Measurements from ENCODE around the gene DOC2A.
"Not testable (repeated sequence)": the region's sequence is repeated elsewhere in the genome, so short reads cannot be mapped to it uniquely, and the experiment has no call there.

The DOC2A gene

DNA sequence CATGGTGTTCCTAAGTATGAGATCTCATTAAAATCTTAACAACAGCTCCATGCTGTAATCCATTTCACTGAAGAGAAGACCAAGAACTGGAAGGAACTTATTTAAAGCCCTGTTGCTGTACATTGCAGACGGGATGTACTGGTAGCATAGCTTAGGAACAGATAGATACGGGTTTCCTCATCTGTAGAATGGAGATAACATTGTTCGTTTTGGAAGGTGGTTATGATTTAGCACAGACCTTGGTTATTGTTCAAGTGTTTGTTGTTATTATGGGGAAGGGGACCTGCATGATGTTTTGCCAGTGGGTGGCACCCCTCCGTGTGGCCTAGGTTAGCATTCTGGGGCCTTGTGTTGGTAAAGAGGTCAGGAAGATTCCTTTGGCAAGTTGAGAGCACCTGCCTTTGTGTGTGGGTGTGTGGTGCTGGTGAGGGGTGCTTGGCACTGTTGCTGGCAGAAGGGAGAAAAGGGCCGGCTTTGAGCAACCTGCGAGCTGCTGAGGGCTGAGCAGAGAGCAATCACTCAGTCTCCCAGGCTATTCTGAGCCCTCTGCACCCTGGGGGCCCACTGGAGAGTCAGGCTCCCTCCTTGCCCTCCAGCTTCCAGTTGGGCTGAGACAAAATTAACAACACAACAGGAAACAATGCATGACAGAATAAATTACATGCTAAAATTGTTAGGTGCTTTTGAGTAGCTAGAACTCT is 34.9 kb downstream of the DOC2A start:
- FAIRE-seq (no peak), DNase-seq (ENCODE audit: extremely low spot score, insufficient read length, low read depth) (no peak)

DNA sequence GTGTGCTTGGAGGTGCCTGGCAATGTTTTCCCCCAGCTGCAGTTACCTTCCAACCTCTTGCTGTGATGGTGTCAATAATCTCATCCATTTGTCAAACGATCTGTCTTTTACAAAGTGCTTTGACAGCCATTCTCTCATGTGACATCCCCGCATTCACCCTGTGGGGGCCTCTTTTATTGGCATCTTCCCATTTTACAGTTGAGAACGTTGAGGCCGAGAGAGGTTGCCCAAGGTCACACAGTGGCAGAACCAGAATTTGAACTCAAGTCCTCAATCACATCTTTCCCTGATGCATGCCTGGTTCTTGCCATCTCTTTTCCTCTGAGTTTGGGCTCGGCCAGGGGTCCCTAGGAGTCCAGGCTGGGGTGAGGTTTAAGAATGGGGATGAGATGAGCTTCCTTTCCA is 35.7 kb downstream of the DOC2A start:
- no peak for FAIRE-seq
- DNase-seq (ENCODE audit: extremely low spot score, insufficient read length, low read depth) = no peak

DNA sequence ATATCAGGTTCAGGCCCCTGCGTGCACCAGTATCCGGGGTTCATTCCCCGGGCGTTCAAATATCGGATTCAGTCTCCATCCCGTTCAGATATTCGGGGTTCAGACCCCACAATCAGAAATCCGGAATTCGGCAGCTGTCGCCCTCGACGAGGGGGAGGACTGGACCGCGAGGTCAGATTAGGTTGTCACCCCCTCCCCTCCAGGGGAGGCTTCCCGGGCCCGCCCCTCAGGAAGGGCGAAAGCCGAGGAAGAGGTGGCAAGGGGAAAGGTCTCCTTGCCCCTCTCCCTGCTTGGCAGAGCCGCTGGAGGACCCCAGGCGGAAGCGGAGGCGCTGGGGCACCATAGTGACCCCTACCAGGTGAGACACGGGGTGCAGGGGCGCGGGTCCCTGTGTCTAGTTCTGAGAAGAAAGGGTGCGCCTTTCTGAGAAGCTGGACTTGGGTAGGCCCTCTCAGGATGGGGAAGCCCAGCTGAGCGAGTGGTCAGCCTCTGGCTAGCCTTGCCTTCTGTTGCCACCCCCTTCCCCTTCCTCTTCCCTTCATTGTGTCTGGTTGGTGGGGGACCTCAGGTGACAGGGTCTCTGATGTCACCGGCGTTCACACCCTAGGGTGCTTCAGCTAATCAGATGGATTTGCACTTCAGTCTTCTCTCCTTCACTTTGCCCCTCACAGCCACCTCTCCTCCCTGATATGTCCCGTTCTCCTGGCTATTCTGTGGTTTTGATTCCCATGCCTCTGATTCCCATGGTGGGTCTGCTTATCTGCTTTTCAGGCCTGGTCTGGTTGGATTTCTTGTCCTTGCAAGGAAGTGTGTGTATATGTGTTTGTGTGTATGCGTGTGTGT is 36.3 kb downstream of the DOC2A start:
- FAIRE-seq (no peak), DNase-seq (ENCODE audit: extremely low spot score, insufficient read length, low read depth) (no peak)

DNA sequence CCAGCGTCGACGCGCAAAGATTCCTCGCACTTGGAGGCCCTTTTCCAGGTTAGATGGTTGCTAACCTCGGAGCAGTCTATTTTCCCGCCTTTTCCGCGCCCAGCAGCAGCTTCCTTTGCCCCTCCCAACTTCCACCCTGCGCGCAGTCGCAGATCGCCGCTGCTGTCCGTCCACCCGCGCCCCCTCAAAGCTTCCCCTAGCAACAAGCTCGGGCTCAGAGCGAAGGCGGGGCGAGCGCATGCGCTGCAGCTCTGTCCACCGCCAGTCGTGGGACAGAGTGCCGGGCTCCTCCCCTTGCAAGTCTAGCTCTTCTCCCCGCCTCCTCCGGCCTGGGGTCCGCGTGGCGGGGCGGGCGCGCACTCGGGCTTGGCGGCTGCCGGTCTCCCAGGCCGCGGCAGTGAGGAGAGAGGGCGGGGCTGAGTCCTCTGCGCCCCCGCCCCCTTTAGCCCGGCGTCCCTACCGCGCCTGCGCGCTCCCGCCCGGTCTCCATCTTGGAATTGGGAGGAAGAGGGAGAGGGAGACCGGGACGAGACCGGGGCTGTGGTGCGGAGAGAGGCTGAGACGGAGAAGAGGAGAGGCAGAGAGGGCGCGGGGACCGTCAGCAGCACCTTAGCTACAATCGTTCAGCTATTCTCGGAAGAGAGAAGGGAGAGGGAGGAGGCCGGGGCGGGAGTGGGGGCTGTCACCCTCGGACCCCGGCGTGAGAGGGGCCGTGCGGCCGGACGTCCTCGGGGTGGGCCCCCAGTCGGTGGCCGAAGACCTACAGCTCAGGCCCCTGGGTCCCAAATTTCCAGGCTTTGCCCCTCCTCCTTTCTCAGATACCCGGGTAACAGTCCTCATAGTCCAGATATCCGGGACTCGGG is 37.2 kb downstream of the DOC2A start, which contains the start of gene TAOK2:
TAOK2 (plus strand) TSS at position 485 of the 863 bp plus-strand sequence. CDS start 3,905 bp downstream, outside the sequence.
- peak; percentile 94 for FAIRE-seq
- DNase-seq (ENCODE audit: extremely low spot score, insufficient read length, low read depth) = peak; percentile 99

DNA sequence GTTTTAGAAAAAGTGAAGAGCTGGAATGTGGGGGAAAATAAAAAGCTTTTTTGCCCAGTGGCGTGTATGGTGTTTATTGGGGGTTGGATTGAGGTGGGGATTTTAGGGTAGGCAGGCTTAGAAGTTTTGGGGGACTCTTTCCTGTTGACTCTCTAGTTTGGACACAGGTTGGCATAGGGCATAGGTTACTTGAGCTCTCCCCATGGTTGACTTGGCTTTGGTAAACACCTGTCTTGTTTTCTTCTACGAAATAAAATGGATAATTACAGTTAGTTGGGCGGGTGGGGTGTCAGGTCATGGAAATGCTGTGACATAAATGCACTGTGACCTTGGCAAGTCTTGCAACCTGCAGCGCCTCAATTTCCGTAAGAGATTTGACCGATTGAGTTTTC is 37.8 kb downstream of the DOC2A start:
- no peak for DNase-seq (ENCODE audit: extremely low spot score, insufficient read length, low read depth)
- no peak for FAIRE-seq

DNA sequence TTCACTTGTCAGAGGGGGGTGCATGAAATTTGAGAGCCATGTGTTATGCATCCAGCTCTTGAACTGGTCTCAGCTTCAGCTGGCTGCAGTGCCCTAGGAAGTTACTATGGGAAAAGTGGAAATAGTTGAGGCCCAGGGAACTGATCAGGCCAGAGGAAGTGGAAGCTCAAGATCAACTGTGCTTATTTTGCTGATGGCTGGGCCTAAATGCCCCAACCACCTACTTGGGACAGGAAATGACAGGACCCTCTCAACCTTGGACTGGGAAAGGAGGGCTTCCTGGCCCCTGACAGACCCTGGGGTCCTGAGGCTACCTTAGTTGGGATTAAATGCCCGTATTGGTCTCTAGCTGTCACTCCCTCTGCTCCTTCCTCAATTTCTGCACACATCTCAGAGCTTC is 38.3 kb downstream of the DOC2A start:
- FAIRE-seq (no peak), DNase-seq (ENCODE audit: extremely low spot score, insufficient read length, low read depth) (no peak)

DNA sequence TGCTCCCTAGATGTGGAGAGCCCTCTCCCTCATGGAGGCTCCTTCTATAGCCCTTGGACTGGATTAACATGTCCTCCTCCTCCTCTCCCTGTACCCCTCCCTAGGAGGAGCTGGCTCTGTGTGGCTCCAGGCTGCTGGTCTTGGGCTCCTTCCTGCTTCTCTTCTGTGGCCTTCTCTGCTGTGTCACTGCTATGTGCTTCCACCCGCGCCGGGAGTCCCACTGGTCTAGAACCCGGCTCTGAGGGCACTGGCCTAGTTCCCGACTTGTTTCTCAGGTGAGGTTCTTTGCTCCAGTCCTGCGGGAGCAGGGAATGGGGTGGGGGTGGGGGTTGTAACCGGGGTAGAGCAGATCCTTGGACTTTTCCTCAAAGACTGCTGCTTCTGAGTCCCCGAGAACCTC is 39.5 kb downstream of the DOC2A start:
- FAIRE-seq (no peak), DNase-seq (ENCODE audit: extremely low spot score, insufficient read length, low read depth) (no peak)

DNA sequence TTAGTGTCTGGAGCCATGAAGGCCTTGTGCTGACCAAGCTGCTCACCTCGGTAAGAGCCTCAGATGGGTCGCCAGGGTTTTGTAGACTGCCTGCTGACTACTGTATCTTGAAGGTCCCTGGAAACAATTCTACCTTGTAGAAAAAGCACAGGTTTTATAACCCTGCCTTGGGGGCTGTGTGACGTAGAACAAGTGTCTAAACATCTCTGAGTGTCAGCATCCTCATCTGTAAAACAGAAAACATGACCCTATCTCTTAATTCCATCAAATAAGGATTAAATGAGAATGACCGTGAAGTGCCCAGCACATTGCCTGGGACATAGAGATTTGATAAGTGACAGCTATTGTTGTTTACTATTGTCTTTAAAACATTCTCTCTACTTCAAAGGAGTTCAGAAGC is 42.6 kb downstream of the DOC2A start:
- no peak for FAIRE-seq
- no peak for DNase-seq (ENCODE audit: extremely low spot score, insufficient read length, low read depth)

DNA sequence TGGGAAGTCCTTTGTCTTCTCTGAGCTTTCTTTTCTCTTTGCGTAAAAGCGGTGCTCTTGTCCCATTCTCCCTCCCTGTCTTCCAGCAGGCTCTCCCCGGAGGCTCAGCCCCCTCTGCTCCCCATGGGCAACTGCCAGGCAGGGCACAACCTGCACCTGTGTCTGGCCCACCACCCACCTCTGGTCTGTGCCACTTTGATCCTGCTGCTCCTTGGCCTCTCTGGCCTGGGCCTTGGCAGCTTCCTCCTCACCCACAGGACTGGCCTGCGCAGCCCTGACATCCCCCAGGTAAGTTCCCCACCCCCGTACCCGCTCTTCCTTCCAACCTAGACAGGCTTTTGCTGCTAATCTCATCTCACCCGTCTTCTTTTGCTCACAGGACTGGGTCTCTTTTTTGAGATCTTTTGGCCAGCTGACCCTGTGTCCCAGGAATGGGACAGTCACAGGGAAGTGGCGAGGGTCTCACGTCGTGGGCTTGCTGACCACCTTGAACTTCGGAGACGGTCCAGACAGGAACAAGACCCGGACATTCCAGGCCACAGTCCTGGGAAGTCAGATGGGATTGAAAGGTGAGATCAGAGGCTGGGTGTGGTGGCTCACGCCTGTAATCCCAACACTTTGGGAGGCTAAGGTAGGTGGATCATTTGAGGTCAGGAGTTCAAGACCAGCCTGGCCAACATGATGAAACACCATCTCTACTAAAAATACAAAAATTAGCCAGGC is 47.6 kb downstream of the DOC2A start:
- DNase-seq (ENCODE audit: extremely low spot score, insufficient read length, low read depth) (no peak), FAIRE-seq (no peak)

DNA sequence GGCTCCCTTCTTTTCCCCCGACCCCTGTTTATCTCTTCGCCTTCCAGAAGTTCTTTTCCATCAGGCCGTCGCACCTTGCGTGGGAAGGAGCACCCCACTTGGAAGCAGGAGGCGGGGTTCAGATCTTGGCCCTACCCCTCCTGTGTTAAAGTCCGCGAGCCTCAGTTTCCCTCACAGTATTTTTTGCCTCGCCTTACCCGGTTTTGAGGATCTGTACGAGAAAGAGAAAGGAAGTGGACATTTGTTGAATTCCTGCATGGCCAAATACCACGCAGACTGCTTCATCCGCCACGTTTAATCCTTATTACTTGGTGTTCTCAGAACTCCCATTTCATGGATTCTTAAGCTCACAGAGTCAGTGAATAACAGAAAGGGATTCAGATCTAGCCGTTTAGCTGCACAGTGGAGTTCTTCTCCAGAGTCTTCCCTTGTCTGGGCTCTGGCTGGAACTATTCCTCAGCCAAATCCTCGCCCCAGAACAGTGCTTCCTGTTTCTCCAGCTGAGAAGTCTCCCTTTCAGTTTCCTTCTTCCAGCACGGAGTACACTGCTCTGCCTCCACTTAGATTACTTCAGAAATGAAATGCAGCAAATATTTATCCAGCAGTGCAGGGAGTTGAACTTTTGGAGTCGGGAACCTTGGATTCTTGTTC is 48.4 kb downstream of the DOC2A start:
- FAIRE-seq (no peak), DNase-seq (ENCODE audit: extremely low spot score, insufficient read length, low read depth) (no peak)

DNA sequence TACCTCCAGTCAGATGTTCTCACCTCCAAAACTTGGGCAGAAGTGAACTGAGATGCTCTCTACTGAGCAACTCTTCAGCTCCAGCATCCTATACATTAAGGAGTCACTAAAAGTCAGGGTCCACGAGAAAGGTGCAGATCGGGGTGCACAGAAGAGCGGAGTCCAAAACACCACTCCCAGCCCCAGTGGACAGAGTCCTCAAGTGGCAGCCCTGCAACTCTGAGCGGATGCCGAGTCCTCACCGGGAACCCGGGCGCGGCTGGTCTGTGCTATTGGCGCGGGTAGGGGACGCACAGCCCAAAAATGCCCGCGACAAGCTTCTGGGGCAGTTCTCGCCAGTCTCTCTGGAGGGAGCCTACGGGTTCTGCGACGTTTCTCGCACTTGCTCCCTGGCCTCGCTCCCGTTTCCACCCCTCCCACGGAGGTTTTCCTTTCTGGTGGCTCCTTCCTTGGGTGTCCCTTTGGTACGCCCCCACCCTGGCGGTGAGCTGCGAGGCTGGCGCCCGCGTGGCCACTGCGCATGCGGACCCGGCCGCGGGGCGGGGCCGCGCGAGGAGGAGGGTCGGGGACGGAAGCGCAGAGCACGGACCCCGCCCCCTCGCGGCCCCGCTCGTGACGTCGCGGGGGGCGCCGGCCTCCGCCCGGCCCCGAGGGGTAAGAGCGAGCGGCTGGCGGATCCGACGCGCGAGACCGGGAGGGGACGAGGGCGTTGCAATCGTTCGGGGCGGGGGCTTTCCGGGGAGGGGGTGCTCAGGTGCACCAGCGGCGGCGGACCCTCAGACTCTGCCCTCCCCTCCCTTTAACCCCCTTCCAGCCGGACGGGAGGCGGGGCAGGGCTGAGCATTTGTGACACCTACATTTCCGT is 49.1 kb downstream of the DOC2A start, which contains the start of gene TMEM219:
TMEM219 (plus strand) TSS at position 601 of the 865 bp plus-strand sequence. CDS start 1,065 bp downstream, outside the sequence.
- peak; percentile 98 for DNase-seq (ENCODE audit: extremely low spot score, insufficient read length, low read depth)
- FAIRE-seq = peak; percentile 69

DNA sequence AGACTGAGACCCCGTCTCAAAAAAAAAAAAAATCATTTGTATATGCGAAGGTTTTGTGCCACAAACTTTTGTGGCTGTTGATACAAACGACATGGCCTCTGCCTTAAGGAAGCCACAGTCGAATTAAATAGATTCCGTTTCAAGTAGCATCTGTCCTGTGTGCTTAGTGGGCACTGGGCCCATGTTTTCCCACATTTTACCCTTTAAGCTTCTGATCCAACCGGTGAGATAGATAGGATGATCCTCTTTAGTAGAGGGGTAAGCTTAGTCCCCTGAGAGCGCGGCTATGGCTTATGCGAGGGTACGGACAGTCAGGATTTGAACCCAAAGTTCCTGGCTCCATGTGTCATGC is 49.7 kb downstream of the DOC2A start:
- DNase-seq (ENCODE audit: extremely low spot score, insufficient read length, low read depth) = no peak
- FAIRE-seq = no peak

DNA sequence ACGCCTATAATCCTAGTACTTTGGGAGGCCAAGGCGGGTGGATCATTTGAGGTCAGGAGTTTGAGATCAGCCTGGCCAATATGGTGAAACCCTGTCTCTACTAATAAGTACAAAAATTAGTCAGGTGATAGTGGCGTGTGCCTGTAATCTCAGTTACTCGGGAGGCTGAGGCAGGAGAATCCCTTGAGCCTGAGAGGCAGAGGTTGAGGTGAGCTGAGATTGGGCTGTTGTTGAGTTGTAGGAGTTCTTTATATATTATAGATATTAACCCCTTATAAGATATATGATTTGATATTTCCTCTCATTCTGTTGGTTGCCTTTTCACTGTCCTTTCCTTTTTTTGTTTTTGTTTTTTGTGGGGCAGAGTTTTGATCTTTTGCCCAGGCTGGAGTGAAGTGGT is 51.0 kb downstream of the DOC2A start:
- not testable (repeated sequence) for FAIRE-seq

DNA sequence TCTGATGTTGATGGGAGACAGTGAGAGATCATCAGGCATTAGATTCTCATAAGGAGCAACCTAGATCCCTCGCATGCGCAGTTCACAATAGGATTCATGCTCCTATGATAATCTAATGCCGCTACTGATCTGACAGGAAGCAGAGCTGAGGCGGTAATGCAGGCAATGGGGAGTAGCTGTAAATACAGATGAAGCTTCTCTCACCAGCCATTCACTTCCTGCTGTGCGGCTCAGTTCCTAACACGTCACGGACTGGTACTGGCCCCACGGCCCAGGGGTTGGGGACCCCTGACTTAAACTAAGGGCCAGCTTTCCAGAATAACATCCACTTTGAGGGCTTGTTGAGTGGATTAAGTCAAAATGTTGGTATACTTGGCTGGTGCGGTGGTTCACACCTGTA is 51.5 kb downstream of the DOC2A start:
- DNase-seq (ENCODE audit: extremely low spot score, insufficient read length, low read depth) (no peak), FAIRE-seq (no peak)

More for the DNA sequence above, 51.0 kb downstream of the DOC2A start:
- DNase-seq (ENCODE audit: extremely low spot score, insufficient read length, low read depth) = not testable (repeated sequence)

DNA sequence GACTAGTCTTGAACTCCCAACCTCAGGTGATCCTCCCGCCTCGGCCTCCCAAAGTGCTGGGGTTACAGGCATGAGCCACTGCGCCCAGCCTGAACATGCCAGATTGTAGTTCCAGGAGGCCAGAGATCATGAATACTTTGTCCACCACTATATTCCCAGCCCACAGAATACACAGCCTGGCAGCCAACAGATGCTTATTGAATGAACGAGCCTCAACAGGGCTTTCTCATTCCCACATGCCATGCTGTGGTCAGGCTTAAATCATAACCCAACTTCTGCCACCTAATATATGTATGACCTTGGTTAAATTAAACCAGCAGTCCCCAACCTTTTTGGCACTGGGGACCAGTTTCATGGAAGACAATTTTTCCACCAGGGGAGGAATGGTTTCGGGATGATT is 52.1 kb downstream of the DOC2A start:
- DNase-seq (ENCODE audit: extremely low spot score, insufficient read length, low read depth) (no peak), FAIRE-seq (no peak)
